ENCODE measurements around the gene OR52J3.

Gene OR52J3

GRCh38 chr11:5092821-5093585, 46.7 kb downstream of the OR52J3 start:
- no peak for DNase-seq (ENCODE audit: low read depth, low spot score)

- no peak for DNase-seq (ENCODE audit: low read depth, low spot score)
Measured at GRCh38 chr11:5096011-5096410, 49.7 kb downstream of the OR52J3 start.

All from activated CD4-positive, CD25-positive, alpha-beta regulatory T cell treated with anti-CD3 and anti-CD28 coated beads, Interleukin-2, amount 50 U/mL, for 16 hours (primary cell).